SW 1271 (cell line): ENCODE data around the gene GFRA1.

Experiments used
- DNase-seq, 2 experiments: peaks; one replicate each; lab custom pipeline; 2025; lab: John Stamatoyannopoulos, UW

GFRA1 gene

GRCh38 chr10:116126239-116126638 is 146.8 kb downstream of the GFRA1 start:
- DNase-seq, result no peak

GRCh38 chr10:116125180-116125579 is 147.8 kb downstream of the GFRA1 start:
- DNase-seq, result no peak

GRCh38 chr10:116124777-116125176 is 148.2 kb downstream of the GFRA1 start:
- DNase-seq, result no peak

- no peak for DNase-seq
These were observed 150.3 kb downstream of the GFRA1 start for GRCh38 chr10:116122664-116123063.

GRCh38 chr10:116121640-116122525 is 151.1 kb downstream of the GFRA1 start:
- DNase-seq, result no peak

- no peak for DNase-seq
These were observed 152.1 kb downstream of the GFRA1 start for GRCh38 chr10:116120688-116121455.

- DNase-seq, result no peak
These were observed 154.2 kb downstream of the GFRA1 start for GRCh38 chr10:116118847-116119246.

- no peak for DNase-seq
These were observed 157.2 kb downstream of the GFRA1 start for GRCh38 chr10:116115797-116116196.

- no peak for DNase-seq
These were observed 157.9 kb downstream of the GFRA1 start for GRCh38 chr10:116115036-116115641.

GRCh38 chr10:116113721-116114501 is 159.1 kb downstream of the GFRA1 start:
- DNase-seq, result no peak

- no peak for DNase-seq
These were observed 160.5 kb downstream of the GFRA1 start for GRCh38 chr10:116112232-116113231.

GRCh38 chr10:116111483-116112095 is 161.4 kb downstream of the GFRA1 start:
- DNase-seq, result no peak

- no peak for DNase-seq
These were observed 162.3 kb downstream of the GFRA1 start for GRCh38 chr10:116110736-116111135.

GRCh38 chr10:116109881-116110280 is 163.1 kb downstream of the GFRA1 start:
- DNase-seq, result no peak

GRCh38 chr10:116109481-116109880 is 163.5 kb downstream of the GFRA1 start:
- DNase-seq, result no peak

GRCh38 chr10:116108095-116108494 is 164.9 kb downstream of the GFRA1 start:
- DNase-seq, result no peak

- no peak for DNase-seq
These were observed 166.4 kb downstream of the GFRA1 start for GRCh38 chr10:116106611-116107010.

- DNase-seq, result no peak
These were observed 167.7 kb downstream of the GFRA1 start for GRCh38 chr10:116105264-116105663.

- no peak for DNase-seq
These were observed 168.6 kb downstream of the GFRA1 start for GRCh38 chr10:116104210-116104932.
